ENCODE results near the gene SERF2.
"Not testable (repeated sequence)": the region's sequence is repeated elsewhere in the genome, so short reads cannot be mapped to it uniquely, and the experiment has no call there.

Gene SERF2

GRCh38 chr15:43830691-43831275 is 38.7 kb downstream of the SERF2 start:
- not testable (repeated sequence) for DNase-seq (ENCODE audit: low spot score)

GRCh38 chr15:43831519-43832052 is 39.5 kb downstream of the SERF2 start:
- DNase-seq (ENCODE audit: low spot score) = not testable (repeated sequence)

- not testable (repeated sequence) for DNase-seq (ENCODE audit: low spot score)
Observed at GRCh38 chr15:43832485-43832884, 40.4 kb downstream of the SERF2 start.

- DNase-seq (ENCODE audit: low spot score) = no peak
Observed at GRCh38 chr15:43845421-43845820, 53.3 kb downstream of the SERF2 start.
